Transverse colon (tissue), 4 donors: ENCODE data around the gene CTDP1. TPM values are rescaled to one million over a fixed set of nuclear protein-coding genes. Genes with fewer than 3 reads are reported as not detected.

ENCODE experiments used
- DNase-seq: peaks from one replicate; pipeline ENCODE4 v3.0.0-alpha.2; 2019
- H3K27ac ChIP-seq, 4 donors: fragments of 200-600 bp; sonication (generic); 2 replicates each; pipeline ENCODE4 v1.5.1; 2016 to 2018; ENCODE audit warnings: inconsistent platforms in 4 of 4
- H3K27me3 ChIP-seq: fragments of 200-600 bp; sonication (generic); 2 replicates; pipeline ENCODE4 v1.5.1; 2017; ENCODE audit warnings: inconsistent platforms
- H3K36me3 ChIP-seq, 4 donors: fragments of 200-600 bp; sonication (generic); 2 replicates each; pipeline ENCODE4 v1.5.1; 2017 to 2019; ENCODE audit warnings: inconsistent platforms in 4 of 4
- H3K4me1 ChIP-seq, 4 donors: fragments of 200-600 bp; sonication (generic); 2 replicates each; pipeline ENCODE4 v1.5.1; 2017 to 2020; ENCODE audit warnings: inconsistent platforms in 4 of 4
- H3K4me3 ChIP-seq, 4 donors: fragments of 200-600 bp; sonication (generic); 1 replicate in 1 of 4; 2 replicates in 3 of 4; pipeline versions ENCODE4 v1.5.1 to v1.6.1; 2017 to 2019; ENCODE audit warnings: inconsistent platforms in 4 of 4
- H3K9me3 ChIP-seq, 2 donors: fragments of 200-600 bp; sonication (generic); 2 replicates each; pipeline ENCODE4 v1.5.1; 2017 to 2019; ENCODE audit warnings: inconsistent platforms in 2 of 2
- CTCF ChIP-seq, 5 experiments: fragments of 200-600 bp in 3 of 5; fragments of 450-650 bp in 2 of 5; sonication (generic) in 3 of 5; IDR thresholded peaks; 1 replicate in 2 of 5; 2 replicates in 3 of 5; pipeline ENCODE4 v1.5.1; 2016 to 2017; ENCODE audit warnings: antibody characterized with exemption in 5 of 5, inconsistent platforms in 3 of 5, mild to moderate bottlenecking in 2 of 5, moderate library complexity in 1 of 5
- EP300 ChIP-seq: sonication (generic); formaldehyde crosslinking; IDR thresholded peaks from one replicate; pipeline ENCODE4 v1.6.1; 2017; ENCODE audit warnings: antibody characterized with exemption, low read depth
- POLR2A ChIP-seq: fragments of 450-650 bp; IDR thresholded peaks from one replicate; pipeline ENCODE4 v1.6.1; 2016; ENCODE audit warnings: antibody characterized with exemption, mild to moderate bottlenecking, moderate library complexity
- POLR2AphosphoS5 ChIP-seq, 3 donors: sonication (generic); formaldehyde crosslinking; IDR thresholded peaks; one replicate each; pipeline ENCODE4 v1.6.1; 2016; ENCODE audit warnings: antibody characterized with exemption in 3 of 3
- WGBS, 2 donors: methylation state at CpG; one replicate each; pipeline ENCODE4 v1.1.5; 2018; ENCODE audit warnings: low coverage in 1 of 2; 5-methylcytosine and 5-hydroxymethylcytosine counted together
- in situ Hi-C, 4 donors: fragments of 200-750 bp; cut with MboI; loops; one replicate each; pipeline versions ENCODE4 v1.15.0 to v1.15.1; 2017; ENCODE audit warnings: low sequenced_read_pairs in 3 of 4, low pct_ligation_motif_present in 1 of 4, low pct_unique_long_range_greater_than_20kb in 1 of 4
- intact Hi-C: fragments of 100-400 bp; cut with DNase I; formaldehyde crosslinking; loops from one replicate; pipeline ENCODE4 v1.15.1; 2023; ENCODE audit warnings: low total_unique reads
- total RNA-seq, 4 donors: library from RNA; depleted of rRNA; stranded (reverse); fragments of >200 nt; gene quantifications; one replicate each; pipeline ENCODE4 v1.1.0, GENCODE V29; 2016

Gene CTDP1
- total RNA-seq, 4 donors from 2014 or later = 30.6 to 120 (median 49.3) TPM

GRCh38 chr18:79768745-79769144 lies 89.1 kb downstream of the CTDP1 start:
- no peak for DNase-seq

GRCh38 chr18:79769698-79770500 lies 90.3 kb downstream of the CTDP1 start:
- intact Hi-C loops (no loop called here), in situ Hi-C loops (no loop called here)
- Histone ChIP-seq H3K9me3 (no peaks in the 10 kb centered on the region), H3K4me3 (no peak overlapping the region), H3K4me1 (no peaks in the 10 kb centered on the region), H3K27ac (no peak overlapping the region), H3K36me3 (no peaks in the 10 kb centered on the region), H3K27me3 (peaks cover 5% of the 10 kb centered on the region)
- peak; percentile 1 for DNase-seq
- 83 to 85% methylated on average over 14 to 23 of the region's 31 CpGs for WGBS, 2 donors
- TF ChIP-seq EP300 (no peak), CTCF (IDR thresholded peaks at IDR 0.05) (no peak), POLR2AphosphoS5 (IDR thresholded peaks at IDR 0.05) (no peak), POLR2A (no peak)

More at GRCh38 chr18:79768745-79769144, 89.1 kb downstream of the CTDP1 start:
- no peak for TF ChIP-seq POLR2AphosphoS5 (IDR thresholded peaks at IDR 0.05)
- TF ChIP-seq CTCF (IDR thresholded peaks at IDR 0.05) = no peak
- no peak for TF ChIP-seq POLR2A
- no peak for TF ChIP-seq EP300
- in situ Hi-C loops = no loop called here
- H3K4me3 ChIP-seq = no peak overlapping the region
- H3K27ac ChIP-seq = no peak overlapping the region
- H3K27me3 ChIP-seq = peaks cover 5% of the 10 kb centered on the region
- no peaks in the 10 kb centered on the region for H3K9me3 ChIP-seq
- WGBS, 2 donors = 50 to 61% methylated on average over 3 of the region's 3 CpGs
- intact Hi-C loops = no loop called here
- no peaks in the 10 kb centered on the region for H3K36me3 ChIP-seq
- H3K4me1 ChIP-seq = no peaks in the 10 kb centered on the region

- H3K9me3 ChIP-seq = no peaks in the 10 kb centered on the region
- DNase-seq = peak; percentile 0
Measured at GRCh38 chr18:79770501-79770815, 90.9 kb downstream of the CTDP1 start.

GRCh38 chr18:79770826-79771225 lies 91.2 kb downstream of the CTDP1 start:
- intact Hi-C loops = no loop called here
- no peaks in the 10 kb centered on the region for H3K4me1 ChIP-seq
- H3K36me3 ChIP-seq = no peaks in the 10 kb centered on the region
- peak; percentile 8 for DNase-seq
- peaks cover 5% of the 10 kb centered on the region for H3K27me3 ChIP-seq
- WGBS, 2 donors = 60 to 95% methylated on average over 2 to 13 of the region's 24 CpGs
- in situ Hi-C loops = no loop called here
- no peaks in the 10 kb centered on the region for H3K9me3 ChIP-seq
- TF ChIP-seq POLR2AphosphoS5 (IDR thresholded peaks at IDR 0.05) (no peak), CTCF (IDR thresholded peaks at IDR 0.05) (no peak)
- H3K4me3 ChIP-seq = no peak overlapping the region
- H3K27ac ChIP-seq = no peak overlapping the region

More at GRCh38 chr18:79770501-79770815, 90.9 kb downstream of the CTDP1 start:
- TF ChIP-seq CTCF (IDR thresholded peaks at IDR 0.05) (no peak), POLR2AphosphoS5 (IDR thresholded peaks at IDR 0.05) (no peak), EP300 (no peak), POLR2A (no peak)
- no peaks in the 10 kb centered on the region for H3K4me1 ChIP-seq
- no peak overlapping the region for H3K27ac ChIP-seq
- WGBS, 2 donors = 30 to 73% methylated on average over 2 to 6 of the region's 11 CpGs
- peaks cover 5% of the 10 kb centered on the region for H3K27me3 ChIP-seq
- in situ Hi-C loops (no loop called here), intact Hi-C loops (no loop called here)
- H3K36me3 ChIP-seq = no peaks in the 10 kb centered on the region
- H3K4me3 ChIP-seq = no peak overlapping the region
